A673 (cell line): ENCODE data around the gene SH2D3C.

Experiments
- EZH2 ChIP-seq: fragments of 200-600 bp; sonication (generic); IDR thresholded peaks from 2 replicates; pipeline ENCODE4 v1.6.1; 2017; ENCODE audit warnings: borderline replicate concordance, low read depth, mild to moderate bottlenecking, mixed read lengths, antibody characterized with exemption, low read length; ENCODE audit not compliant: poor library complexity, severe bottlenecking
- TF ChIP-seq, protein P1 (sequence below): fragments of 300-800, 200-600 bp; sonication (generic); conservative IDR thresholded peaks from 2 replicates; pipeline ENCODE4 v1.5.1; 2017; ENCODE audit warnings: low read depth, mild to moderate bottlenecking, antibody characterized with exemption, low read length, moderate library complexity, mixed read lengths

DNA sequence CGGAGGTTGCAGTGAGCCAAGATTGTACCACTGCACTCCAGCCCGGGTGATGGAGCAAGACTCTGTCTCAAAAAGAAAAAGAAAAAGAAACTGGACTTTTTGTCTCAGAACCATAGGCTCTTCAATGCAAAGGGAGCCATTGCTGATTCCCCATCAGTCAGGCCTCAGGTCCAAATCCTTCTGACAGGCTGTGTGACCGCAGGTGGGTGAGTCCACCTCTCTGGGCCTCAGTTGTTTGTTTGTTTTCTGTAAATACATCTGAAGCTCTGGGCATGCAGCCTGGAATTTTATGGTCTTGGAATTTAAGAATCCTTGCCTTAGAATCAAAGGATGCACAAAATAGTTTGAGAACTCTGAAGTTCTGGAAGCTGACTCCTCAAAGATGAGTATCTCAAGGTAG, 22.2 kb downstream of the SH2D3C start:
- TF ChIP-seq EZH2, result no peak
- TF ChIP-seq, protein P1, sequence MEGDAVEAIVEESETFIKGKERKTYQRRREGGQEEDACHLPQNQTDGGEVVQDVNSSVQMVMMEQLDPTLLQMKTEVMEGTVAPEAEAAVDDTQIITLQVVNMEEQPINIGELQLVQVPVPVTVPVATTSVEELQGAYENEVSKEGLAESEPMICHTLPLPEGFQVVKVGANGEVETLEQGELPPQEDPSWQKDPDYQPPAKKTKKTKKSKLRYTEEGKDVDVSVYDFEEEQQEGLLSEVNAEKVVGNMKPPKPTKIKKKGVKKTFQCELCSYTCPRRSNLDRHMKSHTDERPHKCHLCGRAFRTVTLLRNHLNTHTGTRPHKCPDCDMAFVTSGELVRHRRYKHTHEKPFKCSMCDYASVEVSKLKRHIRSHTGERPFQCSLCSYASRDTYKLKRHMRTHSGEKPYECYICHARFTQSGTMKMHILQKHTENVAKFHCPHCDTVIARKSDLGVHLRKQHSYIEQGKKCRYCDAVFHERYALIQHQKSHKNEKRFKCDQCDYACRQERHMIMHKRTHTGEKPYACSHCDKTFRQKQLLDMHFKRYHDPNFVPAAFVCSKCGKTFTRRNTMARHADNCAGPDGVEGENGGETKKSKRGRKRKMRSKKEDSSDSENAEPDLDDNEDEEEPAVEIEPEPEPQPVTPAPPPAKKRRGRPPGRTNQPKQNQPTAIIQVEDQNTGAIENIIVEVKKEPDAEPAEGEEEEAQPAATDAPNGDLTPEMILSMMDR, result no peak
